K562 (cell line): ENCODE results near the gene GLI3.

ENCODE experiments used
- CREB1 ChIP-seq, 2 experiments: sonication (generic) in 1 of 2; formaldehyde crosslinking in 1 of 2; IDR thresholded peaks; 2 replicates each; pipeline versions ENCODE4 v1.6.1 to v1.8.0; 2012 to 2022; ENCODE audit warnings: inconsistent platforms in 1 of 2, mild to moderate bottlenecking in 1 of 2, missing genetic modification reagents in 1 of 2, moderate library complexity in 1 of 2
- ZNF253 ChIP-seq: fragments of 250-450 bp; sonication (Bioruptor Pico); conservative IDR thresholded peaks from 2 replicates; pipeline ENCODE4 v1.6.1; 2021; ENCODE audit warnings: mild to moderate bottlenecking
- ZNF282 ChIP-seq: sonication (generic); formaldehyde crosslinking; IDR thresholded peaks from 2 replicates; pipeline ENCODE4 v1.8.1; 2023; ENCODE audit warnings: missing genetic modification reagents
- ZNF639 ChIP-seq, 2 experiments: fragments of 200-800 bp in 1 of 2; sonication (Bioruptor generic) in 1 of 2; sonication (generic) in 1 of 2; formaldehyde crosslinking in 1 of 2; IDR thresholded peaks in 1 of 2; conservative IDR thresholded peaks in 1 of 2; 2 replicates each; pipeline versions ENCODE4 v1.5.0 to v1.6.1; 2016 to 2020; ENCODE audit warnings: missing compliant biosample characterization in 1 of 2, missing genetic modification characterization in 1 of 2, missing genetic modification reagents in 1 of 2

GRCh38 chr7:42033480-42033879 is 203.5 kb downstream of the GLI3 start:
- TF ChIP-seq ZNF253 (CRISPR knock-in tag) (no peak), ZNF639 (CRISPR knock-in tag; conservative IDR thresholded peaks at IDR 0.05 in 1 of 2, IDR thresholded peaks at IDR 0.05 in 1 of 2) (no peak), ZNF282 (no peak), CREB1 (IDR thresholded peaks at IDR 0.05) (no peak), CREB1 (CRISPR knock-in tag; IDR thresholded peaks at IDR 0.05) (no peak)
